ENCODE measurements around the gene REL. TPM values are rescaled to one million over a fixed set of nuclear protein-coding genes. Genes with fewer than 3 reads are reported as not detected.

Gene REL
- total RNA-seq, 1 experiment from 2014 or later = 10.2 TPM

DNA sequence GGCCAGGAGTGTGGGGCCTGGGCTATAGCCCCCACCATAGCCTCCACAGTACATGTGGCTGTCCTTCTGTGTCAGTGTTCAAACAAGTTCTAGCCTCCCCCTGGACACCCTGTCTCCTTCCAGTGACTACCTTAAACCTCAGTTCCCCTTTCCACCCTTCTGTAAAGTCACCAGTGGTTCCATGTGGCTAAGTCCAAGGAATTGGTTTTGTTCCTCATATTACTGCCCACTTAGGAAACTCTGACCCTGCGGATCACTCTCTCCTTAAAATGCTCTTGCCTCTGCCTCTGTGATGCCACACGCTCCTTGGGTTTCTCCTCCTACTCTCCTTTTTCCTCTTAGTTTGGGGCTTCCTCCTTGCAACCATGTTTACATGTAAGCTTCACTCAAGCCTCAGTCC is 27.8 kb upstream of the REL start:
- H3K4me1 ChIP-seq (ENCODE audit: control insufficient read depth in 1 of 2, insufficient read depth in 2 of 2, low read length in 2 of 2) = peaks cover 0 to 10% of the 10 kb centered on the region in 2 experiments; a peak in 1 of 4 replicates
- POLR2A ChIA-PET = no interaction called here
- H3K9me3 ChIP-seq (ENCODE audit: control insufficient read depth in 1 of 2, insufficient read depth in 1 of 2, low read depth in 1 of 2, low read length in 2 of 2) = no peaks in the 10 kb centered on the region

More for the DNA sequence above, 27.8 kb upstream of the REL start:
- H3K27me3 ChIP-seq (ENCODE audit: insufficient read depth, low read length) = no peaks in the 10 kb centered on the region
- no peak overlapping the region for H3K27ac ChIP-seq (ENCODE audit: low read depth, low read length)
- H3K79me2 ChIP-seq (ENCODE audit: insufficient read depth, low read length) = no peaks in the 10 kb centered on the region
- no TSS peak for BruUV-seq (replicated peaks)
- no peak overlapping the region for H2AFZ ChIP-seq (ENCODE audit: low read depth, low read length, poor library complexity, severe bottlenecking)
- no peak overlapping the region for H3K4me2 ChIP-seq (ENCODE audit: low read length)
- no peaks in the 10 kb centered on the region for H4K20me1 ChIP-seq (ENCODE audit: insufficient read depth)
- H3K9me2 ChIP-seq (ENCODE audit: insufficient read depth) = no peaks in the 10 kb centered on the region
- H3K4me3 ChIP-seq (replicated peaks in 1 of 2; ENCODE audit: low read depth in 1 of 2, low read length in 2 of 2) = no peak overlapping the region
- CTCF ChIA-PET = no interaction called here
- TF ChIP-seq TCF7L2 (IDR thresholded peaks at IDR 0.05; ENCODE audit: borderline replicate concordance, extremely low read depth, insufficient read depth, insufficient read length) (no peak), CEBPB (IDR thresholded peaks at IDR 0.05; ENCODE audit: low read depth) (no peak), ZNF274 (IDR thresholded peaks at IDR 0.05; ENCODE audit: low read depth, low read length) (no peak), POLR2AphosphoS5 (IDR thresholded peaks at IDR 0.05; ENCODE audit: low read depth, low read length) (no peak), ELF1 (IDR thresholded peaks at IDR 0.05; ENCODE audit: borderline replicate concordance, low read depth) (no peak), JUND (IDR thresholded peaks at IDR 0.05) (no peak), SIN3A (IDR thresholded peaks at IDR 0.05; ENCODE audit: low read depth) (no peak), EZH2 (IDR thresholded peaks at IDR 0.05) (no peak), ZFX (IDR thresholded peaks at IDR 0.05) (no peak), POLR2A (IDR thresholded peaks at IDR 0.05; ENCODE audit: borderline replicate concordance, extremely low read depth, insufficient read depth, insufficient read length) (no peak)
- TF ChIP-seq, protein P1, sequence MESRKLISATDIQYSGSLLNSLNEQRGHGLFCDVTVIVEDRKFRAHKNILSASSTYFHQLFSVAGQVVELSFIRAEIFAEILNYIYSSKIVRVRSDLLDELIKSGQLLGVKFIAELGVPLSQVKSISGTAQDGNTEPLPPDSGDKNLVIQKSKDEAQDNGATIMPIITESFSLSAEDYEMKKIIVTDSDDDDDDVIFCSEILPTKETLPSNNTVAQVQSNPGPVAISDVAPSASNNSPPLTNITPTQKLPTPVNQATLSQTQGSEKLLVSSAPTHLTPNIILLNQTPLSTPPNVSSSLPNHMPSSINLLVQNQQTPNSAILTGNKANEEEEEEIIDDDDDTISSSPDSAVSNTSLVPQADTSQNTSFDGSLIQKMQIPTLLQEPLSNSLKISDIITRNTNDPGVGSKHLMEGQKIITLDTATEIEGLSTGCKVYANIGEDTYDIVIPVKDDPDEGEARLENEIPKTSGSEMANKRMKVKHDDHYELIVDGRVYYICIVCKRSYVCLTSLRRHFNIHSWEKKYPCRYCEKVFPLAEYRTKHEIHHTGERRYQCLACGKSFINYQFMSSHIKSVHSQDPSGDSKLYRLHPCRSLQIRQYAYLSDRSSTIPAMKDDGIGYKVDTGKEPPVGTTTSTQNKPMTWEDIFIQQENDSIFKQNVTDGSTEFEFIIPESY (IDR thresholded peaks at IDR 0.05; ENCODE audit: extremely low read depth, insufficient replicate concordance, low read length) = no peak
- TF ChIP-seq, protein P2, sequence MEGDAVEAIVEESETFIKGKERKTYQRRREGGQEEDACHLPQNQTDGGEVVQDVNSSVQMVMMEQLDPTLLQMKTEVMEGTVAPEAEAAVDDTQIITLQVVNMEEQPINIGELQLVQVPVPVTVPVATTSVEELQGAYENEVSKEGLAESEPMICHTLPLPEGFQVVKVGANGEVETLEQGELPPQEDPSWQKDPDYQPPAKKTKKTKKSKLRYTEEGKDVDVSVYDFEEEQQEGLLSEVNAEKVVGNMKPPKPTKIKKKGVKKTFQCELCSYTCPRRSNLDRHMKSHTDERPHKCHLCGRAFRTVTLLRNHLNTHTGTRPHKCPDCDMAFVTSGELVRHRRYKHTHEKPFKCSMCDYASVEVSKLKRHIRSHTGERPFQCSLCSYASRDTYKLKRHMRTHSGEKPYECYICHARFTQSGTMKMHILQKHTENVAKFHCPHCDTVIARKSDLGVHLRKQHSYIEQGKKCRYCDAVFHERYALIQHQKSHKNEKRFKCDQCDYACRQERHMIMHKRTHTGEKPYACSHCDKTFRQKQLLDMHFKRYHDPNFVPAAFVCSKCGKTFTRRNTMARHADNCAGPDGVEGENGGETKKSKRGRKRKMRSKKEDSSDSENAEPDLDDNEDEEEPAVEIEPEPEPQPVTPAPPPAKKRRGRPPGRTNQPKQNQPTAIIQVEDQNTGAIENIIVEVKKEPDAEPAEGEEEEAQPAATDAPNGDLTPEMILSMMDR (IDR thresholded peaks at IDR 0.05 in 2 of 3, conservative IDR thresholded peaks at IDR 0.05 in 1 of 3; ENCODE audit: borderline replicate concordance in 1 of 3, insufficient read depth in 1 of 3, low read depth in 2 of 3, low read length in 2 of 3) = no peak
- intact Hi-C loops (cut with micrococcal nuclease) = no loop called here
- no peak for ATAC-seq
- RAD21 ChIA-PET (ENCODE audit: low non-redundant PET in 1 of 2, low total read pairs in 2 of 2, uncharacterized antibody in 2 of 2, unreplicated experiment in 2 of 2) = no interaction called here
- no peaks in the 10 kb centered on the region for H3K36me3 ChIP-seq (ENCODE audit: control insufficient read depth in 1 of 2, insufficient read depth in 2 of 2, low read length in 2 of 2)
- no peak overlapping the region for H3K9ac ChIP-seq (ENCODE audit: low read length)
- no peak for DNase-seq (ENCODE audit: low read depth, low spot score)
